PFSK-1 (cell line): ENCODE data around the gene DSTYK.

Experiments used
- FOXP2 ChIP-seq: optimal IDR thresholded peaks from 2 replicates; pipeline ENCODE3; 2011; ENCODE audit warnings: borderline replicate concordance, control low read depth, inconsistent platforms; ENCODE audit not compliant: insufficient read depth; ENCODE audit errors: extremely low read length, extremely low read depth
- POLR2AphosphoS5 ChIP-seq: IDR thresholded peaks from 2 replicates; pipeline ENCODE4 v1.6.1; 2012; ENCODE audit warnings: low read depth, mild to moderate bottlenecking, control low read depth, low read length, moderate library complexity
- SIN3A ChIP-seq: IDR thresholded peaks from 2 replicates; pipeline ENCODE4 v1.6.1; 2012; ENCODE audit warnings: mild to moderate bottlenecking, low read length, moderate library complexity, borderline replicate concordance; ENCODE audit not compliant: insufficient read depth
- TAF1 ChIP-seq: IDR thresholded peaks from 2 replicates; pipeline ENCODE4 v1.6.1; 2012; ENCODE audit warnings: low read length, control low read depth, borderline replicate concordance; ENCODE audit not compliant: insufficient read depth
- TF ChIP-seq, protein P1 (sequence below), 2 experiments: IDR thresholded peaks; 2 replicates each; pipeline versions ENCODE4 v1.6.1 to v1.8.0; 2011 to 2012; ENCODE audit warnings: low read depth in 2 of 2, low read length in 2 of 2, control low read depth in 1 of 2, inconsistent platforms in 1 of 2, mild to moderate bottlenecking in 1 of 2, moderate library complexity in 1 of 2; ENCODE audit not compliant: insufficient read depth in 1 of 2

Gene DSTYK

DNA sequence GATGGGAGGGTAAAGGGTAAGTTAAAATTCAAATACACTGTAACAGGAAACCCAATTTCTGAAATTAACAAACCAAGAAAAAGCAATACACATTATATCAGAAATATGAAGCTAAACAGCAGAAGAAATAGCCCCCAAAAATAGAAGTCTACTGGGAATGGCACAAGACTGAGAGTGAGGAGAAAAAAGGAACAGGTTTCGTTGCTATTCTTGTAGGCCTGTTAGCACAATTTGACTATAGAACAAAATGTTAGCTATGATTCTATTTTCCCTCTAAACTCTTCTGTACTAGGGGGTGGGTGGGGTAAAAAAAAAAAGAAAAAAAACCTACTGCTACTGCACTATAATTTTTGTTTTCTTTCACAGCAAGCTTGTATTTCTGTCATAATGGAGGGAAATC lies 102.2 kb downstream of the DSTYK start:
- TF ChIP-seq, protein P1, sequence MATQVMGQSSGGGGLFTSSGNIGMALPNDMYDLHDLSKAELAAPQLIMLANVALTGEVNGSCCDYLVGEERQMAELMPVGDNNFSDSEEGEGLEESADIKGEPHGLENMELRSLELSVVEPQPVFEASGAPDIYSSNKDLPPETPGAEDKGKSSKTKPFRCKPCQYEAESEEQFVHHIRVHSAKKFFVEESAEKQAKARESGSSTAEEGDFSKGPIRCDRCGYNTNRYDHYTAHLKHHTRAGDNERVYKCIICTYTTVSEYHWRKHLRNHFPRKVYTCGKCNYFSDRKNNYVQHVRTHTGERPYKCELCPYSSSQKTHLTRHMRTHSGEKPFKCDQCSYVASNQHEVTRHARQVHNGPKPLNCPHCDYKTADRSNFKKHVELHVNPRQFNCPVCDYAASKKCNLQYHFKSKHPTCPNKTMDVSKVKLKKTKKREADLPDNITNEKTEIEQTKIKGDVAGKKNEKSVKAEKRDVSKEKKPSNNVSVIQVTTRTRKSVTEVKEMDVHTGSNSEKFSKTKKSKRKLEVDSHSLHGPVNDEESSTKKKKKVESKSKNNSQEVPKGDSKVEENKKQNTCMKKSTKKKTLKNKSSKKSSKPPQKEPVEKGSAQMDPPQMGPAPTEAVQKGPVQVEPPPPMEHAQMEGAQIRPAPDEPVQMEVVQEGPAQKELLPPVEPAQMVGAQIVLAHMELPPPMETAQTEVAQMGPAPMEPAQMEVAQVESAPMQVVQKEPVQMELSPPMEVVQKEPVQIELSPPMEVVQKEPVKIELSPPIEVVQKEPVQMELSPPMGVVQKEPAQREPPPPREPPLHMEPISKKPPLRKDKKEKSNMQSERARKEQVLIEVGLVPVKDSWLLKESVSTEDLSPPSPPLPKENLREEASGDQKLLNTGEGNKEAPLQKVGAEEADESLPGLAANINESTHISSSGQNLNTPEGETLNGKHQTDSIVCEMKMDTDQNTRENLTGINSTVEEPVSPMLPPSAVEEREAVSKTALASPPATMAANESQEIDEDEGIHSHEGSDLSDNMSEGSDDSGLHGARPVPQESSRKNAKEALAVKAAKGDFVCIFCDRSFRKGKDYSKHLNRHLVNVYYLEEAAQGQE (IDR thresholded peaks at IDR 0.05; ENCODE audit: insufficient read depth in 1 of 2, low read depth in 2 of 2, low read length in 2 of 2), result no peak
- TF ChIP-seq SIN3A (no peak), TAF1 (no peak), FOXP2 (no peak), POLR2AphosphoS5 (no peak)

GRCh38 chr1:205108464-205108863 lies 103.0 kb downstream of the DSTYK start:
- TF ChIP-seq TAF1 (no peak), SIN3A (no peak)
- TF ChIP-seq, protein P1 (IDR thresholded peaks at IDR 0.05; ENCODE audit: insufficient read depth in 1 of 2, low read depth in 2 of 2, low read length in 2 of 2), result no peak

DNA sequence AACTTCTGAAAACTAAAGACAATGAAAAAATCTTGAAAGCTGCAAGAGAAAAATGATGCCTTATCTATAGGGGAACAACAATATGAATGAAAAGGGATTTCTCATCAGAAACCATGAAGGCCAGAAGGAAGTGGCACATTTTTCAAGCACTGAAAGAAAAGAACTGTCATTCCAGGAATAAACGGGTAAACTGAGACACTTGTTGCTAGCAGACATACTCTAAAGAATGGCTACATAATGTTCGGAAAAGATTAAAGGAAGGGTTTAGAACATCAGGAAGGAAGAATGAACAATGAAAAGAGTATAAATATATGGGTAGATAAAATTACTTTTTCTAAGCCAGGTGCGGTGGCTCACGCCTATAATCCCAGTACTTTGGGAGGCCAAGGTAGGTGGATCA lies 104.2 kb downstream of the DSTYK start:
- no peak for TF ChIP-seq POLR2AphosphoS5
- no peak for TF ChIP-seq SIN3A
- TF ChIP-seq, protein P1 (IDR thresholded peaks at IDR 0.05; ENCODE audit: insufficient read depth in 1 of 2, low read depth in 2 of 2, low read length in 2 of 2), result no peak
- no peak for TF ChIP-seq TAF1
- no peak for TF ChIP-seq FOXP2

- no peak for TF ChIP-seq SIN3A
- TF ChIP-seq TAF1, result no peak
Observed at GRCh38 chr1:205102404-205102803, 109.1 kb downstream of the DSTYK start.

GRCh38 chr1:205098242-205098641 lies 113.3 kb downstream of the DSTYK start:
- TF ChIP-seq TAF1 (no peak), FOXP2 (no peak), SIN3A (no peak), POLR2AphosphoS5 (no peak)
- TF ChIP-seq, protein P1 (IDR thresholded peaks at IDR 0.05; ENCODE audit: insufficient read depth in 1 of 2, low read depth in 2 of 2, low read length in 2 of 2), result no peak
